Left cardiac atrium (tissue), 4 donors: ENCODE data around the gene ZNF790. TPM values are rescaled to one million over a fixed set of nuclear protein-coding genes. Genes with fewer than 3 reads are reported as not detected.
A peak's percentile ranks its signal among the peaks of the same experiment; 100 is the strongest.

ENCODE experiments used
- ATAC-seq, 2 donors: fragments of 200-7000 bp; cut with Tn5 transposase; one replicate each; pipeline ENCODE4 v1.9.1; 2020; ENCODE audit warnings: mild to moderate bottlenecking in 2 of 2, moderate library complexity in 2 of 2
- DNase-seq: peaks from one replicate; pipeline ENCODE4 v3.0.0-alpha.2; 2020
- intact Hi-C, 2 donors: fragments of 100-400 bp; cut with DNase I; formaldehyde crosslinking; loops; one replicate each; pipeline versions ENCODE4 v1.14.1 to v1.15.1; 2022 to 2023
- total RNA-seq, 2 donors: library from RNA; stranded (reverse); fragmentation: NEBNext Ultra II Directional; extraction: Animal tissue kit (Norgen Biotek cat#: 25700); gene quantifications; one replicate each; pipeline ENCODE4 v1.2.1, GENCODE V29; 2021
- donor health status: DM: no; HTN: yes; CAD: no.
- donor health status: DM: no; HTN: yes; CAD: no; lungs with severe emphysema.
- donor health status: DM: yes; HTN: yes; CAD: no.
- donor health status: Dilated cardiomyopathy.

Gene ZNF790
- total RNA-seq, 2 donors from 2014 or later = 6.1 to 8.7 TPM

- peak; percentile 45 for DNase-seq
- ATAC-seq = peak; percentile 99
- intact Hi-C loops = loop anchor here in 1 of 2 donors (10.0 kb wide), 1 partner anchor 53 kb away; no protein-coding TSS in a partner anchor
Observed at GRCh38 chr19:36791420-36792141, 46.6 kb downstream of the ZNF790 start.

GRCh38 chr19:36775768-36776167, 62.4 kb downstream of the ZNF790 start:
- peak; percentile 63 for DNase-seq
- intact Hi-C loops = no loop called here
- ATAC-seq = peak; percentile 14 to 39

- intact Hi-C loops = no loop called here
- DNase-seq (no peak), ATAC-seq (no peak)
Observed at GRCh38 chr19:36773223-36773579, 65.0 kb downstream of the ZNF790 start.

- peak; percentile 97 for DNase-seq
- ATAC-seq = peak; percentile 96 to 98
- intact Hi-C loops = no loop called here
Observed at GRCh38 chr19:36772311-36773222, 65.6 kb downstream of the ZNF790 start, which contains the start of gene ZNF850. TSS of gene ZNF850 (minus strand) at chr19:36772807. CDS start at chr19:36762606, 10,201 bp downstream.

- intact Hi-C loops = no loop called here
- DNase-seq (peak; percentile 85), ATAC-seq (peak; percentile 23 to 46)
Observed at GRCh38 chr19:36771261-36772231, 66.6 kb downstream of the ZNF790 start.

Other genes starting within 250 kb of the ZNF790 start
- 10 to 100 TPM; 12.1 to 13.1 TPM for gene ZNF382, start 233.1 kb downstream of the ZNF790 start, total RNA-seq
- gene ZNF461, start 171.6 kb downstream of the ZNF790 start, total RNA-seq = 1 to 10 TPM; 6.9 to 7.4 TPM
- gene ZNF567, start 150.8 kb downstream of the ZNF790 start, total RNA-seq = 1 to 10 TPM; 3.8 to 5.4 TPM
- 1 to 10 TPM; 3.8 to 4.2 TPM for gene ZNF850, start 65.6 kb downstream of the ZNF790 start, total RNA-seq
- 1 to 10 TPM; 3.0 to 4.5 TPM for gene ZNF345, start 12.5 kb upstream of the ZNF790 start, total RNA-seq
- gene ZNF829, start 77.9 kb upstream of the ZNF790 start, total RNA-seq = 1 to 10 TPM; 2.8 to 2.9 TPM
- gene ZNF568, start 77.9 kb upstream of the ZNF790 start, total RNA-seq = 1 to 10 TPM; 6.1 to 9.2 TPM
- gene ZNF420, start 240.0 kb upstream of the ZNF790 start, total RNA-seq = 1 to 10 TPM; 7.5 to 8.5 TPM